Neuronal stem cell (in vitro differentiated cells): Measurements from ENCODE around the gene SMYD4.

Source experiments
- DNase-seq: peaks from one replicate; pipeline ENCODE4 v3.0.0-alpha.2; 2013; ENCODE audit warnings: low spot score
- H2AFZ ChIP-seq: one replicate; pipeline ENCODE4 v1.6.1; 2013; ENCODE audit warnings: mild to moderate bottlenecking, low read length, inconsistent platforms
- H2AK5ac ChIP-seq: 2 replicates; pipeline ENCODE4 v1.6.1; 2013; ENCODE audit warnings: low read depth, mild to moderate bottlenecking, inconsistent platforms, low read length, moderate library complexity, mixed read lengths
- H2BK120ac ChIP-seq: 2 replicates; pipeline ENCODE4 v1.6.1; 2013; ENCODE audit warnings: low read depth, mild to moderate bottlenecking, inconsistent platforms, low read length, moderate library complexity, mixed read lengths
- H2BK12ac ChIP-seq: one replicate; pipeline ENCODE4 v1.6.1; 2013; ENCODE audit warnings: low read length, inconsistent platforms
- H2BK15ac ChIP-seq: 2 replicates; pipeline ENCODE4 v1.6.1; 2013; ENCODE audit warnings: mild to moderate bottlenecking, low read length, inconsistent platforms, mixed read lengths
- H2BK5ac ChIP-seq: one replicate; pipeline ENCODE4 v1.6.1; 2013; ENCODE audit warnings: inconsistent platforms, mild to moderate bottlenecking, low read length, moderate library complexity
- H3K14ac ChIP-seq: one replicate; pipeline ENCODE4 v1.6.1; 2013; ENCODE audit warnings: low read length, inconsistent platforms
- H3K18ac ChIP-seq: 2 replicates; pipeline ENCODE4 v1.6.1; 2013; ENCODE audit warnings: low read length, inconsistent platforms
- H3K23ac ChIP-seq: 2 replicates; pipeline ENCODE4 v1.6.1; 2013; ENCODE audit warnings: low read depth, mild to moderate bottlenecking, mixed read lengths, low read length, inconsistent platforms; ENCODE audit not compliant: poor library complexity
- H3K27ac ChIP-seq: replicated peaks from 3 replicates; pipeline ENCODE4 v1.5.1; 2013; ENCODE audit warnings: low read length, inconsistent platforms
- H3K27me3 ChIP-seq, 3 experiments: 2 replicates each; pipeline ENCODE4 v1.6.1; 2013; ENCODE audit warnings: low read length in 3 of 3, mild to moderate bottlenecking in 2 of 3, inconsistent platforms in 1 of 3, low read depth in 1 of 3, mixed read lengths in 1 of 3, moderate library complexity in 1 of 3; ENCODE audit not compliant: control insufficient read depth in 3 of 3, insufficient read depth in 3 of 3
- H3K36me3 ChIP-seq, 2 donors: replicated peaks in 1 of 2; 2 replicates each; pipeline ENCODE4 v1.6.1; 2013; ENCODE audit warnings: low read length in 2 of 2; ENCODE audit not compliant: control insufficient read depth in 2 of 2, insufficient read depth in 2 of 2
- H3K4ac ChIP-seq: 2 replicates; pipeline ENCODE4 v1.6.1; 2013; ENCODE audit warnings: inconsistent platforms, mild to moderate bottlenecking, low read length, moderate library complexity
- H3K4me1 ChIP-seq, 2 donors: 1 replicate in 1 of 2; 2 replicates in 1 of 2; pipeline ENCODE4 v1.6.1; 2013; ENCODE audit warnings: low read length in 2 of 2, low read depth in 1 of 2; ENCODE audit not compliant: control insufficient read depth in 2 of 2, insufficient read depth in 1 of 2
- H3K4me2 ChIP-seq: one replicate; pipeline ENCODE4 v1.6.1; 2013; ENCODE audit warnings: mild to moderate bottlenecking, low read length, inconsistent platforms; ENCODE audit not compliant: insufficient read depth, poor library complexity, severe bottlenecking
- H3K4me3 ChIP-seq, 2 donors: 2 replicates each; pipeline ENCODE4 v1.5.1; 2013; ENCODE audit warnings: low read length in 2 of 2, mild to moderate bottlenecking in 2 of 2, inconsistent platforms in 1 of 2, moderate library complexity in 1 of 2
- H3K79me1 ChIP-seq: one replicate; pipeline ENCODE4 v1.6.1; 2013; ENCODE audit warnings: low read depth, mild to moderate bottlenecking, inconsistent platforms, low read length, moderate library complexity
- H3K9ac ChIP-seq: one replicate; pipeline ENCODE4 v1.6.1; 2013; ENCODE audit warnings: mild to moderate bottlenecking, low read depth, low read length, inconsistent platforms; ENCODE audit not compliant: poor library complexity
- H3K9me3 ChIP-seq, 2 donors: replicated peaks in 1 of 2; 2 replicates each; pipeline versions ENCODE3 to v1.6.1; 2013; ENCODE audit warnings: low read length in 2 of 2, mild to moderate bottlenecking in 2 of 2, inconsistent platforms in 1 of 2, low read depth in 1 of 2, mixed read lengths in 1 of 2, moderate library complexity in 1 of 2; ENCODE audit not compliant: control insufficient read depth in 2 of 2, insufficient read depth in 1 of 2
- H4K8ac ChIP-seq: one replicate; pipeline ENCODE4 v1.6.1; 2013; ENCODE audit warnings: low read depth, mild to moderate bottlenecking, inconsistent platforms, low read length, moderate library complexity
- H4K91ac ChIP-seq: one replicate; pipeline ENCODE4 v1.6.1; 2013; ENCODE audit warnings: low read length, low read depth, mild to moderate bottlenecking, inconsistent platforms; ENCODE audit not compliant: poor library complexity
- WGBS, 2 donors: extraction: QIAGEN DNeasy Blood & Tissue Kit; methylation state at CpG; one replicate each; pipeline ENCODE4 v1.1.7; 2013; ENCODE audit warnings: missing lambda C conversion rate in 2 of 2, mixed read lengths in 1 of 2; ENCODE audit not compliant: insufficient read length in 2 of 2, insufficient replicate concordance in 1 of 2; ENCODE audit errors: extremely low coverage in 2 of 2; 5-methylcytosine and 5-hydroxymethylcytosine counted together

SMYD4 gene

DNA sequence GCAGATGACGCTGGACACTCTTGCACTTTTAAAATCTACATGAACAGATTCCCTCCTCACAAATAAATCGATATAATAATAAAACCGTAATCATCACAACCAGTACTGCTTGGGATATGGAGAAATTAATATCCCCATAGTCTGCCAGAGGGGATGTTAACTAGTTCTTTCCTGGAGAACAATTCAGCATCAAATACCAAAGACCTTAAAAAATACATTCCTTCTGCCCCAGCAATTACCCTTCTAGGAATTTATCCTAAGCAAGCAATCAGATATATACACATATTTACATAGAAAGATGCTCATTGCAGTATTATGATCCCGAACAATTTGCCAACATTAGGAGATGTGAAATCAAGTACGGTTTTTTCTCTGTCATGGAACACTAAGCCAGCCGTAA is 21.8 kb downstream of the SMYD4 start:
- H4K91ac ChIP-seq, result no peak overlapping the region
- no peak overlapping the region for H3K9ac ChIP-seq
- H3K18ac ChIP-seq, result no peak overlapping the region
- no peak overlapping the region for H2BK12ac ChIP-seq
- H3K4me1 ChIP-seq, result no peaks in the 10 kb centered on the region
- no peak overlapping the region for H2BK120ac ChIP-seq
- no peak overlapping the region for H3K23ac ChIP-seq
- peaks cover 18 to 71% of the 10 kb centered on the region in 2 donors for H3K36me3 ChIP-seq
- no peak overlapping the region for H3K4me3 ChIP-seq
- no peak for DNase-seq
- H3K14ac ChIP-seq, result no peak overlapping the region
- WGBS, 2 donors, result 100% methylated on average over 2 of the region's 6 CpGs; no CpG with 5 or more reads in 1 of the 2 donors
- H2BK15ac ChIP-seq, result no peak overlapping the region
- H4K8ac ChIP-seq, result no peak overlapping the region
- H3K4me2 ChIP-seq, result no peak overlapping the region
- H3K9me3 ChIP-seq, result no peaks in the 10 kb centered on the region
- no peak overlapping the region for H3K27ac ChIP-seq
- H3K4ac ChIP-seq, result no peak overlapping the region
- no peaks in the 10 kb centered on the region for H3K27me3 ChIP-seq
- peaks cover 4% of the 10 kb centered on the region for H3K79me1 ChIP-seq
- H2AK5ac ChIP-seq, result no peak overlapping the region
- no peak overlapping the region for H2AFZ ChIP-seq
- no peak overlapping the region for H2BK5ac ChIP-seq

DNA sequence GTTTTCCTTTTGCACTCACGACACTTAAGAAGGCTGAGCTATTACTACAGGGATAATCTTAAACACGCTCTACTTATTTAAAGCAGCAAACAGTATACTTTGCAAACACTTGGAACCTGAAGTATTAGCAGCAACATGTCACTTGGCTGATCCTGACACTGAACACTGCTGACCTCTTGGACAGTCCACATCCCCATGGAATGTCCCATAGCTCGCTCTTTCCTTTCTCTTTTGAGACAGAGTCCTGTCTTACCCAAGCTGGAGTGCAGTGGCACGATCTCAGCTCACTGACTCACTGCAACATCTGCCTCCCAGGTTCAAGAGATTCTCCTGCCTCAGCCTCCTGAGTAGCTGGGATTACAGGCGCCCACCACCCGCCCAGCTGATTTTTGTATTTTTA is 26.4 kb downstream of the SMYD4 start:
- Histone ChIP-seq H2BK15ac (no peak overlapping the region), H3K14ac (no peak overlapping the region), H3K4ac (no peak overlapping the region), H4K91ac (no peak overlapping the region), H2BK120ac (no peak overlapping the region), H2BK5ac (no peak overlapping the region), H4K8ac (no peak overlapping the region), H3K9ac (no peak overlapping the region), H3K4me1 (no peaks in the 10 kb centered on the region), H3K18ac (no peak overlapping the region), H2AK5ac (no peak overlapping the region), H3K27ac (no peak overlapping the region), H3K9me3 (no peaks in the 10 kb centered on the region), H3K36me3 (peaks cover 18 to 75% of the 10 kb centered on the region in 2 donors), H3K4me3 (no peak overlapping the region), H2BK12ac (no peak overlapping the region), H2AFZ (no peak overlapping the region), H3K27me3 (no peaks in the 10 kb centered on the region), H3K23ac (no peak overlapping the region), H3K79me1 (no peaks in the 10 kb centered on the region), H3K4me2 (no peak overlapping the region)
- DNase-seq, result no peak
- no CpG with 5 or more reads among the region's 6 CpGs for WGBS, 2 donors

DNA sequence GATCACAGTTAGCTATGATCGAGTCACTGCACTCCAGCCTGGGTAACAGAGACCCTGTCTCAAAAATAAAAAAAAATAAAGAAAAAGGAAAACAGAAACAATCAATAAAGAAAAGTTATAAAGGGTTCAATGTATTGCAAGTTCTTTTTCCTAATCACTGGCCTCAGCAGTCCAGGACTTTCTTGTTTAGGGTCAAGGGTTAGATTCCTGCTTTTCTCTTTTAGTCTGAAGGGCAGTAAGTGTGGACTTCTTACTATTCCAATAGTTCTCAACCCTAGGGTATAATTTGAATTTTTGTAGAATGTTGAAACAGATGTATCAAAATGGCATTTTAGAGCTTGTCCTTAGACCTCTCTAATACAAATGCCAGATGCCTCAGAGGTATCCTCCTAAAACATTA is 27.3 kb downstream of the SMYD4 start:
- WGBS, 2 donors, result no CpG with 5 or more reads among the region's 1 CpG
- Histone ChIP-seq H2AFZ (no peak overlapping the region), H4K91ac (no peak overlapping the region), H3K9ac (no peak overlapping the region), H2AK5ac (no peak overlapping the region), H4K8ac (no peak overlapping the region), H3K14ac (no peak overlapping the region), H3K18ac (no peak overlapping the region), H3K79me1 (peaks cover 2% of the 10 kb centered on the region), H3K27ac (no peak overlapping the region), H3K36me3 (peaks cover 16 to 73% of the 10 kb centered on the region in 2 donors), H3K4me1 (no peaks in the 10 kb centered on the region), H3K9me3 (no peaks in the 10 kb centered on the region), H2BK15ac (no peak overlapping the region), H2BK120ac (no peak overlapping the region), H3K27me3 (no peaks in the 10 kb centered on the region), H3K23ac (no peak overlapping the region), H3K4ac (no peak overlapping the region), H2BK12ac (no peak overlapping the region), H3K4me3 (no peak overlapping the region), H2BK5ac (no peak overlapping the region), H3K4me2 (no peak overlapping the region)
- no peak for DNase-seq

DNA sequence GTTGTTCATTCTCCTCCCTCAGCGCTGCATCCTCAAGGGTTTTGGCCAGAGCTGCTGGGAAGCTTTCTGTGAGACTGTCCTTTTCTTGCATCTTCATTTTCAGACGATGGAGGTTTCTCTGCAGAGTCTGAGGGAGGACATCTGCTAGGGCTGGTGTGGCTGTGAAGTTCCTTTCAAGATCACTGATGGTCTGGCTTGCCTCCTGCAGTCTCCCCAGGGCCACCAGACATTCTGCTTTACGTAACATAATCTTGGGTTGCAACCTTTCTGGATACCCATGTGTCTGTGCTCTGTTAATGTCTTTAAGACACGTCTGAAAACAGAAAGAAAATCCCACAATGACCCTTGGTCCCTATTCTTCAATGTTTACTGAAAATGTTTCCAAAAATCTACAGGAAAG is 29.0 kb downstream of the SMYD4 start:
- Histone ChIP-seq H3K9ac (no peak overlapping the region), H3K4me2 (no peak overlapping the region), H3K4me3 (no peak overlapping the region), H3K36me3 (peaks cover 18 to 77% of the 10 kb centered on the region in 2 donors), H2BK12ac (no peak overlapping the region), H2BK5ac (no peak overlapping the region), H4K91ac (no peak overlapping the region), H3K79me1 (peaks cover 2% of the 10 kb centered on the region), H3K23ac (no peak overlapping the region), H4K8ac (no peak overlapping the region), H3K27me3 (no peaks in the 10 kb centered on the region), H2AFZ (no peak overlapping the region), H3K4ac (no peak overlapping the region), H3K4me1 (no peaks in the 10 kb centered on the region), H2AK5ac (no peak overlapping the region), H2BK120ac (no peak overlapping the region), H3K18ac (no peak overlapping the region), H3K14ac (no peak overlapping the region), H3K9me3 (no peaks in the 10 kb centered on the region), H3K27ac (no peak overlapping the region), H2BK15ac (no peak overlapping the region)
- DNase-seq, result no peak
- no CpG with 5 or more reads among the region's 4 CpGs for WGBS, 2 donors
